ENCODE measurements around the gene CRYGC.

GRCh38 chr2:208150956-208151355, 21.3 kb upstream of the CRYGC start:
- TF ChIP-seq ZNF645 (tag by site-specific recombination; IDR thresholded peaks at IDR 0.05) (no peak), KLF10 (tag by site-specific recombination; IDR thresholded peaks at IDR 0.05) (no peak), ZNF169 (tag by site-specific recombination; IDR thresholded peaks at IDR 0.05) (no peak), ZNF221 (tag by site-specific recombination; IDR thresholded peaks at IDR 0.05; ENCODE audit: borderline replicate concordance) (no peak), ZFP3 (tag by site-specific recombination; IDR thresholded peaks at IDR 0.05; ENCODE audit: low read depth) (no peak)
